ENCODE measurements around the gene DGCR2.

GRCh38 chr22:18994701-18995326 is 127.4 kb downstream of the DGCR2 start:
- TF ChIP-seq CTCF (IDR thresholded peaks at IDR 0.05), result no peak
- TF ChIP-seq POLR2A (IDR thresholded peaks at IDR 0.05), result no peak

Data from esophagus squamous epithelium (tissue), 4 donors.